Activated B cell treated with CpG ODN at 0.5 μM for 24 hours (primary cell): ENCODE data around the gene TRRAP. TPM values are rescaled to one million over a fixed set of nuclear protein-coding genes. Genes with fewer than 3 reads are reported as not detected.

ENCODE experiments used
- ATAC-seq: fragments of 200-7000 bp; cut with Tn5 transposase; one replicate; pipeline ENCODE4 v1.10.0; 2021; ENCODE audit warnings: low read depth, mild to moderate bottlenecking, moderate library complexity
- CTCF ChIA-PET: fragments of 350-600 bp; sonication (Branson Sonifier 250); formaldehyde crosslinking; loops from one replicate; lab custom pipeline; 2021; ENCODE audit warnings: antibody characterized with exemption; lab: Charles Lee
- POLR2A ChIA-PET: fragments of 350-600 bp; sonication (Branson Sonifier 250); formaldehyde crosslinking; loops from one replicate; lab custom pipeline; 2021; ENCODE audit warnings: antibody characterized with exemption; lab: Charles Lee
- DNase-seq: peaks from one replicate; pipeline ENCODE4 v3.0.0; 2022
- H3K27ac Mint-ChIP-seq: one replicate; pipeline ENCODE4 v1.8.0; 2020; ENCODE audit warnings: mixed read lengths
- H3K27me3 Mint-ChIP-seq: one replicate; pipeline ENCODE4 v1.8.0; 2021; ENCODE audit warnings: mixed read lengths
- H3K36me3 Mint-ChIP-seq: one replicate; pipeline ENCODE4 v1.8.0; 2021; ENCODE audit warnings: low read depth, mixed read lengths
- H3K4me1 Mint-ChIP-seq: one replicate; pipeline ENCODE4 v1.8.0; 2021; ENCODE audit warnings: mixed read lengths
- H3K4me3 Mint-ChIP-seq: one replicate; pipeline ENCODE4 v1.8.0; 2020; ENCODE audit warnings: mild to moderate bottlenecking, mixed read lengths
- H3K9me3 Mint-ChIP-seq: one replicate; pipeline ENCODE4 v1.8.0; 2020; ENCODE audit warnings: mixed read lengths
- CTCF ChIP-seq: fragments of 200-600 bp; IDR thresholded peaks from one replicate; pipeline ENCODE4 v1.8.0; 2022; ENCODE audit warnings: antibody characterized with exemption, mild to moderate bottlenecking
- intact Hi-C: fragments of 100-400 bp; cut with micrococcal nuclease; formaldehyde crosslinking; loops from one replicate; pipeline ENCODE4 v1.15.1; 2024
- total RNA-seq: library from RNA; stranded (reverse); gene quantifications from 2 replicates; pipeline ENCODE4 v1.2.3, GENCODE V29; 2022

Gene TRRAP
- total RNA-seq, 1 donor from 2014 or later = 77.9 TPM

GRCh38 chr7:98956469-98956868 lies 78.1 kb downstream of the TRRAP start:
- Mint-ChIP-seq H3K27me3 (no peaks in the 10 kb centered on the region), H3K9me3 (no peaks in the 10 kb centered on the region), H3K4me3 (no peak overlapping the region), H3K36me3 (peaks cover 94% of the 10 kb centered on the region), H3K4me1 (no peaks in the 10 kb centered on the region), H3K27ac (no peak overlapping the region)
- no peak for DNase-seq
- no peak for ATAC-seq
- TF ChIP-seq CTCF = no peak
- ChIA-PET CTCF (no interaction called here), POLR2A (no interaction called here)
- intact Hi-C loops = no loop called here

GRCh38 chr7:98956937-98957336 lies 78.6 kb downstream of the TRRAP start:
- ChIA-PET CTCF (no interaction called here), POLR2A (no interaction called here)
- no peaks in the 10 kb centered on the region for H3K4me1 Mint-ChIP-seq
- DNase-seq (no peak), ATAC-seq (no peak)
- H3K36me3 Mint-ChIP-seq = peaks cover 94% of the 10 kb centered on the region
- no peak overlapping the region for H3K4me3 Mint-ChIP-seq
- intact Hi-C loops = no loop called here
- no peak overlapping the region for H3K27ac Mint-ChIP-seq
- no peaks in the 10 kb centered on the region for H3K27me3 Mint-ChIP-seq
- TF ChIP-seq CTCF = no peak
- H3K9me3 Mint-ChIP-seq = no peaks in the 10 kb centered on the region

GRCh38 chr7:98957766-98958165 lies 79.4 kb downstream of the TRRAP start:
- H3K27me3 Mint-ChIP-seq = no peaks in the 10 kb centered on the region
- ATAC-seq (no peak), DNase-seq (no peak)
- H3K27ac Mint-ChIP-seq = no peak overlapping the region
- intact Hi-C loops = no loop called here
- peaks cover 94% of the 10 kb centered on the region for H3K36me3 Mint-ChIP-seq
- ChIA-PET POLR2A (no interaction called here), CTCF (no interaction called here)
- no peak for TF ChIP-seq CTCF
- H3K9me3 Mint-ChIP-seq = no peaks in the 10 kb centered on the region
- H3K4me3 Mint-ChIP-seq = no peak overlapping the region
- no peaks in the 10 kb centered on the region for H3K4me1 Mint-ChIP-seq

- Mint-ChIP-seq H3K27ac (no peak overlapping the region), H3K4me3 (no peak overlapping the region)
These were observed 80.6 kb downstream of the TRRAP start for GRCh38 chr7:98958968-98959367.

GRCh38 chr7:98963305-98963704 lies 85.0 kb downstream of the TRRAP start:
- CTCF ChIA-PET = no interaction called here
- no peak for DNase-seq
- intact Hi-C loops = no loop called here
- no peaks in the 10 kb centered on the region for H3K4me1 Mint-ChIP-seq
- no peak for TF ChIP-seq CTCF
- H3K9me3 Mint-ChIP-seq = no peaks in the 10 kb centered on the region
- POLR2A ChIA-PET = no interaction called here
- peaks cover 91% of the 10 kb centered on the region for H3K36me3 Mint-ChIP-seq
- no peaks in the 10 kb centered on the region for H3K27me3 Mint-ChIP-seq
- no peak for ATAC-seq
- H3K27ac Mint-ChIP-seq = no peak overlapping the region
- H3K4me3 Mint-ChIP-seq = no peak overlapping the region

More at GRCh38 chr7:98958968-98959367, 80.6 kb downstream of the TRRAP start:
- H3K36me3 Mint-ChIP-seq = peaks cover 91% of the 10 kb centered on the region
- no peaks in the 10 kb centered on the region for H3K4me1 Mint-ChIP-seq
- no peaks in the 10 kb centered on the region for H3K27me3 Mint-ChIP-seq
- no peak for TF ChIP-seq CTCF
- ChIA-PET POLR2A (no interaction called here), CTCF (no interaction called here)
- intact Hi-C loops = no loop called here
- ATAC-seq (no peak), DNase-seq (no peak)
- H3K9me3 Mint-ChIP-seq = no peaks in the 10 kb centered on the region
